Stimulated activated CD4-positive, alpha-beta T cell treated with anti-CD3 and anti-CD28 coated beads, Interleukin-4, amount 100 ng/mL, for 1 hour (primary cell): Measurements from ENCODE around the gene WNT9A.
A peak's percentile ranks its signal among the peaks of the same experiment; 100 is the strongest.

Source experiments
- DNase-seq: peaks from one replicate; pipeline ENCODE4 v3.0.0-alpha.2; 2020

WNT9A gene

DNA sequence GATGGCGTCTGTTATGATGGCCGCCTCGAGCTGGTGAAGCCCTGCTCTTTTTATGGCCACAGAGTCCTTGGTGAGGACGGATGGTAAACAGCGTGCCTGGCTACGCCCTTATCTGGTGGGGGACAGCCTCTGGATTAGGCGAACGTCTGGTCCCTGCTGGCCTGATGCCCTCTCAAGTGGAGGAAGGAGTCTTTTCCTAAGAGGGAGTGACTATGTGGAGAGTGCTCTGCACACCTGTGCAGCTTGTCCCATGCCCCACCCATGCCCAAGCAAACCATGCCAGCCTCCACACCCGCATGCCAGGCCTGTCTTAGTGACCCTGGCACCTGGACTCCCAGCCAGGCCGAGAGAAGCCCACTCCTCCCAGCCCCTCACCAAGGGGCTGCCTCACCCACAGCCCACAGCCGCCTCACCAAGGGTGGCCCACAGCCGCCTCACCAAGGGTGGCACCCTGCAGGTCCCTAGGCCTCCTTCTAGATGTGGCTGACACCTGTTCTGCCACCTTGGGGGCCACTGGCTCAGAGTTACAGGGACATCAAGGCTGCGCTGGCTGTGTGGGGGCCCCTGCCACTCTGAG is 40.2 kb downstream of the WNT9A start:
- no peak for DNase-seq

DNA sequence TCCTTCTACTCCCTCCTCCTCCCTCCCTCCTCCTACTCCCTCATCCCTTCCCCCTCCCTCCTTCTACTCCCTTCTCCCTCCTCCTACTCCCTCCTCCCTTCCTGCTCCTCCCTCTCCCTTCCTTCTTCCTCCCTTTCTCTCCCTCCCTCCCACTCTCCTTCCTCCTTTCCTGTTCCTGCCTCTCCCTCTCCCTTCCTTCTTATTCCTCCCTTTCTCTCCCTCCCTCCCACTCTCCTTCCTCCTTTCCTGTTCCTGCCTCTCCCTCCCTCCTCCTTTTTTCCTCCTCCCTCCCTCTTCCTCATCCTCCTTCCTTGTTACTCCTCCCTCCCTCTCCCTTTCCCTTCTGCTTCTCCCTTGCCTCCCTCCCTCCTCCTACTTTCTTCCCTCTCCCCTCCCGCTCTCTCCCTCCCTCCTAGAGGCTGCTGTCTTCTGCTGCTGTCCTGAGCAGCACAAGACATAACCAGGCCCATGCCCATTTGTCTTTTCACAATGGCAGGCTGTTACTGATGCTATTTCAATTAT is 41.1 kb downstream of the WNT9A start:
- DNase-seq = no peak

DNA sequence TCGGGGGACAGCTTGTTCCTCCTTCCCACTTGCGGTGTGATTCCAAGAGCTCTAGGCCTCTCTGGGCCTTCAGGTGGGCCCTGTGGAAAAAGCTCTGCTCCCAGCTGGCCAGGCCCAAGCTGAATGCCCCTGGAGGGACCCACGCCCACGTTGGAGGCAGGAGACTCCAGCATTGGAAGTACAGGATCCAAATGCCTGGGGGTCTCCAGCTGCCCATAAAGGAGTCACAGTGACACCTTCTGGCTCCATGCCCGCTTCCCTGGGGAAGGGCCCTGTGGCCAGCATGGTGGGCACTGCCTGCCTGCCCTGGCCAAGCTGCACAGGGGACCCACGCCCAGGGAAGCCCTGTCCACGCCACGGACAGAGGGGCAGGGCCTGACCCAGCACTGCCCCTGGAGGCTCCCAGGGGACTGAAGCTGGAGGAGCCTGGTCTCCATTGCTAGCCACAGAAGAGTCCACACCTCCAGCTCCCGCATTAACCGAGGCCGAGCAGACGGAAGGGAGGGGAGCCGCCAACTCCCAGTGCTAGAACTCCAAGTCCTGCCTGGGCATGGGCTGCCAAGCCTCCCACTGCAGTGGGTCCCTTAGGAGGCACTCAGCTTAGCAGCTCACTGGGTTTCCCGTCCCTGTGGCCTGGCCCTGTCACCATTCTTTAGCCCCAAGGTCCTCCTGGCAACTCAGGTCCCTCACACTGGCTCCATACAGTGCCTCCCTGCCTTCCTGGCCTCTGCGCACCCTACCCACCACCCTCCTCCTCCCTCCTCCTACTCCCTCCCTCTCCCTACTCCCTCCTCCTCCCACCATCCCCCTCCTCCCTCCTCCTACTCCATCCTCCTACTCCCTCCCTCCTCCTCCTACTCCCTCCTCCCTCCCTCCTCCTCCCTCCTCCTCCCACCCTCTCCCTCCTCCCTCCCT is 41.9 kb downstream of the WNT9A start:
- DNase-seq = no peak

DNA sequence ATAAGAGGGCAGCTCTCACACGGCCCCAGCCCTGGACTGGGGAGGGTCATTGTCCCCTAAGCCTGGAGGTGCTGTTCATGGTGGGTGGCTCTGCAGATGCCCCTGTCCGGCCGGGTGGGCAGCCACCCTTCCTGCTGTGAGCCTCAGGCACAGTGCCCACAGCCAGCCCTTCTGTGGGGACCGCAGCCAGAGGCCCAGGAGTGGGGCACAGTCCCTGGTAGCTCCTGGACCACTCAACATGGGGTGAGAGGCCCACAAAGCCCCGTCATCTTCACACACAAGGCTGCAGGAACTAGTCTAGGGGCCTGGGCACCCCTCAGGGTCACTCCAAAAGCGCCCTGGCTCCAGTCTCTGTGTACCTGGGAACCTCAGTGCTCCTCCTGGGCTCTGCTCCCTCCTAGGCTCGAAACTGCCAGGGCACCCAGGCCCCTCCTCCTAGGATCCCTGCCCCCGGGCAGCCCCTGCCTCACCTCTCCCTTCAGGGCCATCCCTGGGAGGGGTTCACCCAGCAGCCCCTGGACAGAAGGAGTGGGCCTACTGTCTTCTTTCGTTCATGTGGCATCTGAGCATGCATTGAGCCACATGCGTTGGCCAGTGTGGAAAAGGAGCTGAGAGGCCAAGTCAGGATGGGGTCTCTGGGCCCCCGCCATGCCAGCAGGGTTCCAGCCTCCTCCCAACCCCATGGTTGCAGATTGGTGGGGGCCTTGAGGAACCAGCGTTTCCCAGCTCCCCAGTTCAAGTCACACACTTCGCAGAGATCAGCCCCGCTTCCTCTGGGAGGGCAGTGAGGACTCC is 43.0 kb downstream of the WNT9A start:
- DNase-seq = no peak

DNA sequence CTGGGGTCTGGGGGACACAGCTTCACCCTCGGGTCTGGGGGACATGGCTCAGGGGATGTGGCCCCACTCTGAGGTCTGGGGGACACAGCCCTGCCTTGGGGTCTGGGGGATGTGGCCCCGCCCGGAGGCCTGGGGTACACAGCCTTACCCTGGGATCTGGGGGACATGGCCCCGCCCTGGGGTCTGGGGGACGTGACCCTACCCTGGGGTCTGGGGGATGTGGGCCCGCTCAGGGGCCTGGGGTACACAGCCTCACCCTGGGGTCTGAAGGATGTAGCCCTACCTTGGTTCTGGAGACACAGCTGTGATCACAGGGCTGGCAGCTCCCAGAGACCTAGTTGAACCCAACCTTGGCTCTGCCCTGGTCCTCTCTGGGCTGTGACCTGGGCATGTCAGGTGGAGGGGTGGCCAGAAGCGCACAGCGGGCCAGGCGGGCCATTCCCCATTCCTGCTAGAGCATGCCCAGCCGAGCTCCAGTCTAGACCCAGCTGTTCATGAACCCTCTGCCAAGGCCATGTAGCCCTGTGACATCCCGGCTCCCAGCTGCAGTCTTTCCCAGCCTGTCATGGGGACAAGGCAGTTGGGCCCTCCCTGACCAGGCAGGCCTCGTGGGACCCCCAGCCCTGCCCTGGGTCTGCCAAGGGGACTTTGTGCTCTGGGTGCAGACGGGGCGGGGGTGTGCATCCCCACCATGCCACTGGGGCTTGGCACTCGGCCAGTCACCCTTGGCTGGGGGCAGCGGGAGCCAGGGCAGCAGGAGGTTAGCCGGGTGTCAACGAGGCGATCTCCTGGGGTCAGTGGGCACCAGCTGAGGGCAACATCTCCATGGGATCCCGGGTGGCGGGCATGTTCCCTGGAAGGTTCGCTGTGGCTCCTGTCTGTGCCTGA is 43.9 kb downstream of the WNT9A start:
- DNase-seq = no peak

DNA sequence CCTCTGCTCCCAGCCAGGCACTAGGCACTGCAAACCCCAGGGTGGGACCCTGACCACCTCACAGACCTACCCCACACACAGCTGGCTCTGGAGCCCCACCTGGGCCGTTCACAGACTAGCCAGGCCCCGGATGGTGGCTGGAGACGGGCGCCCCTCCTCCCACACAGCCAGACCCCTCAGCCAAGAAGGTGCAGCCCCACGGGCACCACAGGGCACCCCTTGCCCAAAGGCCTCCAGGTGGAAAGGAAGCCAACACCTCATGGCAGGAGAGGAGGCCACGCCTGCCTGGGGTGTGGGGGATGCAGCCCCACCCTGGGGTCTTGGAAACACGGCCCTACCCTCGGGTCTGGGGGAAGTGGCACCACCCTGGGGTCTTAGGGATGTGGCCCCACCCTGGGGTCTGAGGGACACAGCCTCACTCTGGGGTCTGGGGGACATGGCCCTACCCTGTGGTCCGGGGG is 44.6 kb downstream of the WNT9A start:
- DNase-seq = no peak

DNA sequence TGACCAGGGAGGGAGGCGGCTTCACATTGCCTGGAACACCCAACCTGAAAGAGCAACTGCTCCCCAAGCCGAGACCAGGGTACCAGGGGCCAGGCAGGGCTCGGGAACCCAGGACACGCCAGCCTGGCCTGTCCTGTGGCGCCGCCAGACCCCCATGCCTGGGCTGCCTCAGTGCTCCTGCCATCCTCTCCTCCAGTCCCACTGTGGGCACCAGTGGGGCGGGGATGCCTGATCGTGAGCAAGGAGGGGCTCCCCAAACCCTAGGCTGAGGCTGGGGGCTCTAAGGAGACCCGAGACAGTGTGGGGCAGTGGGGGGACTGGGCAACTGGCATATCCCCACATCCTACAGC is 45.1 kb downstream of the WNT9A start:
- no peak for DNase-seq

DNA sequence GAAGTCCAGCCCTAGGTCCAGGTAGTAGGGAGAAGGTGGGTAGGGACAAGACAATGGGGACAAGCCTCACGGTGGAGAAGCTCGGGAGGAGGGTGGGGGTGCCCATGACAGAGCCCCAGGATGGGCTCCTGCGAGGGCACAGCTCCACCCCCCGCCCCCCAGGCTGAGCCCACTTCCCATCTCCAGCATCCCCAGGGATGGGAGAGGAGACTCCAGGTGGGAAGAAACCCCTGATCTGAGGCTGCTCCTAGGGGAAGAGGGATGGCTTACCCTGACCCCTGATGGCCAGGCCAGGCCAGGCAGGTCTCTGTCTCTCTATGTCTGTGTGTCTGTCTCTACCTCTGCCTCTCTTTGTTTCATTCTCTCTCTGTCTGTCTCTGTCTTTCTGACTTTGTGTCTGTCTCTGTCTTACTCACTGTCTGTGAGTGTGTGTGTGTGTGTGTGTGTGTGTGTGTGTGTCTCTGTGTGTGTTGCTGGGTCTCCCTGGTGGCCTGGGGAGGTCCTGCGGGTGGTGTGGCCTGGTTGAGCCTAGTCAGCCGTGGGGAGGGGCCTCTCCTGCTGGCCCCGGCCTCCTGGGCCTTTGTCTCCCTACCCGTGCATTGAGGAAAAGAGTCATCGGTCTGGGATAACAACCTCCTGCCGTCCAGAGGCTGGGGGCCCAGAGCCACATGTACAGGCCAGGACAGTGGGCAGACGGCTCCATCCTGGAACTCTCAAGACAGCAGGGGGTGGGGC is 45.7 kb downstream of the WNT9A start:
- no peak for DNase-seq

DNA sequence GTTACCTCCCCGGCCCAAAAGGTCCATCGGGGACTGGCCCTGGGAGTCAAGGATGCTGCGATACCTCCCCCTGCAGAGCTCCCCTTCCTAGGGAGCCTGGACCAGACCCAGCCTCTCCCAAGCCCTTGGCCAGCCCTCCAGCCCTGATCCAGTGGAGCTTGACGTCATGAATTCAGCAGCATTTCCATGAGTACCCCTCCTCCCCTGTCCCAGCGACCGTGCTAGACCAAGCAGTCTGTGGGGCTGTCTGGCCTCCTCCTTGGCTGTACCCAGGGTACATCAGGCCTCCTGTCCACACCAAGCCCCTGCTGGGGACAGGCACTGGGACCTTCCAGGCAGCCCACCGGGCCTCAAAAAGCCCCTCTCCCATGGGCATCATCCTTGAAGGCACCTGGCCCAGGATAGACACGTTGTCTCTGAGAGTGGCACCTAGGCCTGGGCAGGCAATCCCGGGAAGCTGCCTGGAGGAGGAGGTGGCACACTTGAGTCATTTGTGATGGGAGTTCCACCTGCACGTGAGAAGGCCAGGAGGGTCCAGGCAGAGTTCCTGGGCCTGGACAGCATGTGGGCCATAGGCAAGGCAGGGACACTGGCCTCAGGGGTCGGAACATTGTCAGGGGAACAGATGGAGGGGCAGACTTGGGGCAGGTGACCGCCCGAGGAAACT is 46.4 kb downstream of the WNT9A start:
- no peak for DNase-seq

DNA sequence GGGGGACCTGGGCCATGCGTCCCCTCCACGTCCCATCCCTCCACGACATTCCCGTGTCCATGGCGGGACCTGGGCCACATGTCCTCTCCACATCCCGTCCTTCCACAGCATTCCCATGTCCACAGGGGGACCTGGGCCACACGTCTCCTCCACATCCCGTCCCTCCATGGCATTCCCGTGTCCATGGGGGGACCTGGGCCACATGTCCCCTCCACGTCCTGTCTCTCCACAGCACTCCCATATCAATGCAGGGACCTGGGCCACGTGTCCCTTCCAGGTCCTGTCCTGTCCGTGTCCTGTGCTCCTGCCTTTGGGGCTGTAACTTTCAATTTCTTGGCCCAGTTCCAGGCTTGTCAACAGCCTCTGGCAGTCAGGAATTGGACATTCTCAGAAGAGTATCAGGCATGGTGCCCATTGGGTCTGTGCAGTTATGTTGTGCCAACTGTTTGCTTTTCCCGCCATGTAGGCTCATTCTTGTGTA is 47.1 kb downstream of the WNT9A start:
- no peak for DNase-seq

DNA sequence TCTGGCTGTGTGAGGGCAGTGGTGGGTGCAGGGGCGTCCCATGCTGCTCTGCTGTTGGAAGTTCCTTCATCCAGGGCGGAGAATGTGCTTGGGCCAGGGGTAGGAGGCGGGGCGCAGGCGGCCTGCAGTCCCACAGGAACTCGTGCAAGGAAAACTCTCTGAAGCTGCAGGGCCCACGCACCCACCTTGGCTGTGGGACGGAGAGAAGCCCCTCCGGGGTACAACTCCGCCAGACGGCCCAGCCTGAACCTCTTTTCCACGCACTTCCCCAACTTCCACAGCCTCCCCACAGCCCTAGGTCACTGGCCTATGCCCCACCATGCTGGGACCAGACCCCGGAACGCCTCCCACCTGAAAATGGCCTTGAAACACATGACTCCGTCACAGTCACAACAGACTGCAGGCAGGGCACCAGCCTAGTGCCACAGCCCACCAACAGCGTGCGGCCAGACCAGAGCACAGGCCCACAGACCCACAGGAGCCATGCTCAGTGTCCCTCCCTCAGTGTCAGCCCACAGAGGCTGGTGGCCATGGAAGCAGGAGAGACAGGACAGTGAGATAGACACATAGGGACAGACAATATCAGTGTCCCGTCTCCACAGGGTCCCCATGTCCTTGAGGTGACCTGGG is 47.8 kb downstream of the WNT9A start:
- DNase-seq = peak; percentile 0

DNA sequence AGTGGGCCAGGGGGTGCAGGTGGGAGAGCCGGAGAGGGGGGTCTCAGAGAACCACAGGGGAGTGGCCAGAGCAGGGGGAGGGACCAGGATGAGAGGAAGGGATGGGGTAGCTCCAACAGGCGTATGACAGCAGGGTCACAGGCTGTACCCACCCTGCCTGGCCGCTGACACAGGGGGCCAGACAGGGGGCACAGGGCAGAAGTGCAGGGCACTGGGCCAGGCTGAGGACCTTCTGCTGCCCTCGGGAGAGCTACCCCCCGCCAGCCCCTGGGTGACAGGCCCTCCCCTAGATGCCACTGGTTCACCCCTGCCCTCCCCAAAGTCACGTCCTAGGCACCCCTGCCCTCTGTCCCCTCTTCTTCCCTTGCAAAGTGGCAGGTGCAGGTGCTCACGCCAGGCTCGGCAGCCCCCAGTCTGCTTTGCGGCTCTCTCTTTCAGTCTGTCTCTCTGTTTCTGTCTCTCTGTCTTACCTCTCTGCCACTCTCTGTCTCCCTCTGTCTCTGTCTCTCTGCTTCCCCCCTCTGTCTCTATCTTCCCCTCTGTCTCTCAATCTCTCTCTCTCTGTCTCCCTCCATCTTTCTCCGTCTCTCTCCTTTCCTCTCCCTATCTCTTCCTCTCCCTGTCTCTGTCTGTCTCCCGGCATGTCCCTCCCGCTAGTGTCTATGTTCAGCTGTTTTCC is 48.5 kb downstream of the WNT9A start:
- DNase-seq = peak; percentile 0

DNA sequence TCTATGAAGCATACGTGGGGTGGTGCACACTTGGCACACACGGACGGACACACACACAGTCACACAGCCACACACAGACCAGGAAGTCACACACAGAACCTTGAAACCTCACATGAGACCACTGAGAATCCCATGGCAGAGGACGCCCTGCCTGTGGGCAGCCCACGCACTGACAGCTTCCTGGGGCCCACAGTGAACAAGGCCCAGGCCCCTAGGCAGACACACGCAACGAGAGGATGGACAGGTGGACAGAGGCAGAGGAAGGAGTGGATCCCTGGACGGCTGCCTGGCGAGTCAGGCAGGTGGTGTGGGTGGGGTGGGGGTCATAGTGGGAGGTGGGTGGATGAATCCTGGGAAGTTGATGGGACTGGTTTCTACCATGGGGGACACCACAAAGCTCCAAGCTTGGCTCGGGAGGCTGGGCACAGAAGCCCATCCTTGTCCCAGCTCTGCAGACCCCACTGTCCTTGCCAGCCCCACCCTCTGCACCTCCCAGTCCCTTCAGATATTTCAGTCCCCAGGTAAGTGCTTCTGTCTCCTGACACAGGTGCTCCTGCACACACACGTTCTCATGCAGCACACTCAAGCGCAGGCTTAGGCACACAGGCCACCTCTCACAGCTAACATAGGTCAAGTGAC is 49.1 kb downstream of the WNT9A start:
- DNase-seq = peak; percentile 1

DNA sequence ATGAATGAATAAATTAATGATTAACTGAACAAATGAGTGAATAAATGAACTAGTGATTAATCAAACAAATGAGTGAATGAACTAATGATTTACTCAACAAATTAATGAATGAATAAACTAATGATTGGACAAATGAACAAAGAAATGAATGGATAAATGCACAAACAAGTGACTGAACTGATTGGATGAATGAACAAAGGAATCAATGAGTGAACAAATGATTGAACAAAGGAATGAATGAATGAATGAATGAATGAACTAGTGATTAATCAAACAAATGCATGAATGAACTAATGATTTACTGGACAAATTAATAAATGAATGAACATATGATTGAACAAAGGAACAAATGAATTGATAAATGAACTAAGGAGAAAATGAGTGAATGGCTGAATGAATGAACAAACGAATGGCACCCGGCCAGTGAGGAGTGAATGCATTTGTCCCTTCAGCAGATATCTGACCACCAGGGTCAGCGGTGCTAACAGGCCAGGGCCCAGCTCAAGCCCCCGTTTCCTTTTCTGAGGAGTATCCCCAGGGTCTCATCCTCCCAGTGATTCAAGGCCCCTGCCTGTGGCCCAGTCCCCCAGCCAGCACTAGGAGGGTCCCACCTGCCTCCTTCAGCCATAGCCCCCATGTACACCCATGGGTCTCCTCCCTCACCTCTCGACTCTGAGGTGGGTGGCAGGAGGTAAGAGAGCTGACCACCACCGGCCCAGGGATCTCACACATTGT is 49.9 kb downstream of the WNT9A start:
- DNase-seq = no peak

DNA sequence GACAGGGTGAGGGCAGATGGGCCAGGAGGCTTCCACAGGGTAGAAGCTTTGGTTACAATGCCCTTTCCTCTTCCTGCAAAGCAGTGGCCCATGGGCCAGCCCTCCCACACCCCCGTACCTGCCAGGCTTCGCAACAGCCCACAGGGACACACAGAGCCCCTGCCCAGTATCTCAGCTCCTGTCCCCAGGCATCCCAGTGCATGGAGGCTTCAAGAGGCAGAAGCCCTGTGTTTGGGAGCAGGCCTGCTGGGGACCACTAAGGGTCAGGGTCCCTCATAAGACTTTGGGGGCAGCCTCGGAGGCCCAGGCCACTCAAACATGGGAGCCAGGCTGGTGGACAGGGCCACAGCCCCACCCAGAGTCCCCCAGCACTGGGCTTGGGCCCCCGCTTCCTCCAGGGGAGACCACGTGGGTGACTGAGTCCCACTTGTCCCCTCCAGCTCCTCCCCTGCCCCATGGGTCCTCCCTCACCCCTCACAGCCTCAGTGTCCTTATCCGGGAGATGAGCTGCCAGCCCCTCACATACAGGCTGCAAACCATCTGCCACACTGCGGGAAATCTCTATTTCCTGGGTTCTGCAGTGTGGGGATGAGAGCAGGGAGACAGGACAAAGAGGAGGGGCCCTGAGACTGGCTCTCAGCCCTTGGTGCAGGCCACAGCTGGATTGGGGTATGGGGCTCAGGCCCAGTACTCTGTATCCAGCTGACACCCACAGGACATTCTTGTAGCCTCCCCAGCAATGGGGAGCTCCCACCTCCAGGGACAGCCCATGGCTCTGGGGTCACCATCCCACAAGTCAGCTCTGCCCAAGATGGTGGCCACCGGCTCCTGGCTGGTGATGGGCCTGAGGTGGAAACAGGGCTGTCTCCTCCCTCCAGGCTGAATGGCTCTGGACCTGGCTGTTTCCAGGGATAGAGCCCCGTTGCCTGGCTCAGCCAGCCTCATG is 50.7 kb downstream of the WNT9A start:
- peak; percentile 1 for DNase-seq

DNA sequence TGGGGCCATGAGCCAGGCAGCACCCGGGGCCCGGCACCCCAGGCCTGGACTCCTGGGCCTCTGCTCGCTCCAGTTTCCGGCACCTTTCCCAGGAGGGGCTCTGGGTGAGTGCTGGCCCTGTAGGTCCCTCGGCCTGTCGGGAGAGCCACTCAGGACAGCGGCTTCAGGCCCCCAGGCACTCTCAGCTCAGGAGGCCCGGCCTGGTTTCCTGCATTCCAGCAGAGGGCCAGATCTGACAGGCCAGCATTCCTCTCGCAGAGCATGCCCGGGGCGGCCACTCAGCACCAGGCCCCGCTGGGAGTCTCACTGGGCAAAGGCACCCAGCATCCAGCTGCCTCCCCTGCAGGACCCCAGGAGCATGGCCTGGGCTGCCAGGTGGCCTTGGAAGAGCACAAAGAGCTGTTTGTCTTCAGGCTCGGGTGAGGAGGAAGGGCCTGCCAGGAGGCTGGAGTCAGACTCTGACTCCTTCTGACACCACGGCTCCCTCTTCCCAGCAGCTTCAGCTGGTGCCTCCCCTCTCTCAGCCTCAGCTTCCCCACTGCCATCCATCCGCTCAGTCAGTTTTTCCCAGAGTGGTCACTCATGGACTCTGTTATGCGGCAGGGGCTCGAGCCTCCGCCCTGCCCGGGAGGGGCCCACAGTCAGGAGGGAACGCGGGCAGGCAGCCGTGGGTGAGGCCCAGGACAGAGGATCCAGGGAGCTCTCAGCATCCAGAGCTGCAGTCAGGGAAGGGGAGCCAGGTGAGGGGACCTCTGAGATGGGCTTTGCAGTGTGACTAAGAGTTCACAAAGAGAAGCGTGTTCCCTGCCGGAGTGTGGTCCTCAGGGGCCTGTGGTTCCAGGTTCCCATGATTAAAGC is 51.7 kb downstream of the WNT9A start:
- peak; percentile 0 for DNase-seq
